Stimulated activated CD8-positive, alpha-beta memory T cell treated with anti-CD3 and anti-CD28 coated beads, Interleukin-4, amount 100 ng/mL, for 24 hours (primary cell): Measurements from ENCODE around the gene ZNF322.

Experiments
- DNase-seq: peaks from one replicate; pipeline ENCODE4 v3.0.0-alpha.2; 2020; ENCODE audit warnings: low read depth

Gene ZNF322

DNA sequence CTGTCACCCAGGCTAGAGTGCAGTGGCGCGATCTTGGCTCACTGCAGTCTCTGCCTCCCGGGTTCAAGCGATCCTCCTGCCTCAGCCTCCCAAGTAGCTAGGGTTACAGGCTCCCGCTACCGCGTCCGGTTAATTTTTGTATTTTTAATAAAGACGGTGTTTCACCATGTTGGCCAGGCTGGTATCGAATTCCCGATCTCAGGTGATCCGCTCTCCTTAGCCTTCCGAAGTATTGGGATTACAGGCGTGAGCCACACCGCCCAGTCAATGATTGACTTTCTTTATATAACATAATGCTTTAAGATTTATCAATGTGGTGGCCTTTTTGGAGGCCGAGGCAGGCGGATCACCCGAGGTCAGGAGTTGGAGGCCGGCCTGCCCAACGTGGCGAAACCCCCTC lies 70.6 kb downstream of the ZNF322 start:
- no peak for DNase-seq
